Hepatocyte (in vitro differentiated cells): ENCODE data around the gene PPP2R2C. TPM values are rescaled to one million over a fixed set of nuclear protein-coding genes. Genes with fewer than 3 reads are reported as not detected.

Source experiments
- DNase-seq: peaks from one replicate; pipeline ENCODE4 v3.0.0-alpha.2; 2016; ENCODE audit warnings: low spot score
- H2AFZ ChIP-seq: fragments of 200-600 bp; sonication (generic); 2 replicates; pipeline ENCODE4 v1.6.0; 2016; ENCODE audit warnings: antibody characterized with exemption, mild to moderate bottlenecking
- H3K27ac ChIP-seq: fragments of 200-600 bp; sonication (generic); 2 replicates; pipeline ENCODE4 v1.5.1; 2016; ENCODE audit warnings: mild to moderate bottlenecking
- H3K27me3 ChIP-seq: fragments of 200-600 bp; sonication (generic); 2 replicates; pipeline ENCODE4 v1.6.1; 2016
- H3K36me3 ChIP-seq: fragments of 200-600 bp; sonication (generic); replicated peaks from 2 replicates; pipeline ENCODE4 v1.5.1; 2016; ENCODE audit warnings: low read depth; ENCODE audit not compliant: insufficient read depth
- H3K4me1 ChIP-seq: fragments of 200-600 bp; sonication (generic); 2 replicates; pipeline ENCODE4 v1.5.1; 2016; ENCODE audit warnings: mild to moderate bottlenecking, moderate library complexity; ENCODE audit not compliant: insufficient read depth
- H3K4me2 ChIP-seq: fragments of 200-600 bp; sonication (generic); 2 replicates; pipeline ENCODE4 v1.6.0; 2016
- H3K4me3 ChIP-seq: fragments of 200-600 bp; sonication (generic); 2 replicates; pipeline ENCODE4 v1.5.1; 2016; ENCODE audit warnings: mild to moderate bottlenecking
- H3K79me2 ChIP-seq: fragments of 200-600 bp; sonication (generic); 2 replicates; pipeline ENCODE4 v1.6.0; 2017; ENCODE audit warnings: mild to moderate bottlenecking
- H3K9me2 ChIP-seq: fragments of 200-600 bp; sonication (generic); replicated peaks from 2 replicates; pipeline ENCODE4 v1.6.0; 2017; ENCODE audit warnings: mild to moderate bottlenecking; ENCODE audit not compliant: insufficient read depth
- H3K9me3 ChIP-seq: fragments of 200-600 bp; sonication (generic); 2 replicates; pipeline ENCODE4 v1.5.1; 2016; ENCODE audit warnings: low read depth, mild to moderate bottlenecking
- H4K20me1 ChIP-seq: fragments of 200-600 bp; sonication (generic); 2 replicates; pipeline ENCODE4 v1.6.0; 2016; ENCODE audit warnings: mild to moderate bottlenecking; ENCODE audit not compliant: insufficient read depth, poor library complexity, severe bottlenecking
- EZH2 ChIP-seq: fragments of 200-600 bp; sonication (generic); IDR thresholded peaks from 2 replicates; pipeline ENCODE4 v1.6.1; 2016; ENCODE audit warnings: antibody characterized with exemption, mild to moderate bottlenecking, borderline replicate concordance
- EZH2phosphoT487 ChIP-seq: fragments of 200-600 bp; sonication (generic); IDR thresholded peaks from one replicate; pipeline ENCODE4 v1.6.1; 2018; ENCODE audit warnings: antibody characterized with exemption, mild to moderate bottlenecking, low read depth, moderate library complexity; ENCODE audit not compliant: unreplicated experiment, severe bottlenecking
- WGBS: methylation state at CpG from one replicate; pipeline ENCODE4 v1.1.6; 2016; ENCODE audit warnings: low lambda C conversion rate; ENCODE audit errors: missing lambda C conversion rate; 5-methylcytosine and 5-hydroxymethylcytosine counted together
- polyA plus RNA-seq: library from polyadenylated mRNA; unstranded; fragments of >200 nt; fragmentation: Nextera tagmentation; extraction: Ambion mirVana; gene quantifications from 2 replicates; pipeline ENCODE4 v1.2.1, GENCODE V29; 2016
- total RNA-seq: library from RNA; depleted of rRNA; stranded (reverse); fragments of >200 nt; gene quantifications from 2 replicates; pipeline ENCODE4 v1.2.3, GENCODE V29; 2014
- TF ChIP-seq, protein P1 (sequence below): fragments of 200-600 bp; sonication (generic); IDR thresholded peaks from 2 replicates; pipeline ENCODE4 v1.5.1; 2016; ENCODE audit warnings: antibody characterized with exemption, mild to moderate bottlenecking; ENCODE audit not compliant: poor library complexity

PPP2R2C gene
- total and polyA plus RNA-seq, 2 experiments from 2014 or later = 0.35 to 0.67 TPM

DNA sequence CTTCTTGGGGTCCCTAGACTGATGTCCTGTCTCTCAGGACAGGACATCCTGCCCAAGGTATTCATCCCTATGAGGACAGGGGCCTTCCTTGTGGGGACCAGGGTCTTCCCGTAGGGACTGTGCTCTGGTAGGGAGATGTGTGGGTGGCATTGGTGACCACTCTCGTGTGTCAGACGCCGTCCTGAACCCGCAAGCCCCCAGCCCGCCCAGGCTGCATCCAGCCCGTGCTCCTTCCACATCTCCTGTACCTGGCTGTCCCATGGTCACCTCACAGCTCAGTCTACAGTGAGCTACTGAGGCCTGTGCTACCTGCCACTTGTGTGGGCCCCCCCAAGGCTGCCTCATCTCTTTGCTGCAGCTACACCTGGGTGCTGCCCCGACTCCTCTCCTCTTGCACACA lies 178.8 kb downstream of the PPP2R2C start:
- no peaks in the 10 kb centered on the region for H3K36me3 ChIP-seq
- no peak overlapping the region for H3K27ac ChIP-seq
- H4K20me1 ChIP-seq = no peaks in the 10 kb centered on the region
- H3K4me1 ChIP-seq = no peaks in the 10 kb centered on the region
- H3K79me2 ChIP-seq = no peaks in the 10 kb centered on the region
- 84% methylated on average over 8 of the region's 8 CpGs for WGBS
- H3K9me3 ChIP-seq = no peaks in the 10 kb centered on the region
- no peak overlapping the region for H3K4me2 ChIP-seq
- no peak overlapping the region for H3K4me3 ChIP-seq
- H3K27me3 ChIP-seq = no peaks in the 10 kb centered on the region
- no peak for DNase-seq
- TF ChIP-seq EZH2phosphoT487 = no peak
- no peak overlapping the region for H2AFZ ChIP-seq
- H3K9me2 ChIP-seq = no peaks in the 10 kb centered on the region

DNA sequence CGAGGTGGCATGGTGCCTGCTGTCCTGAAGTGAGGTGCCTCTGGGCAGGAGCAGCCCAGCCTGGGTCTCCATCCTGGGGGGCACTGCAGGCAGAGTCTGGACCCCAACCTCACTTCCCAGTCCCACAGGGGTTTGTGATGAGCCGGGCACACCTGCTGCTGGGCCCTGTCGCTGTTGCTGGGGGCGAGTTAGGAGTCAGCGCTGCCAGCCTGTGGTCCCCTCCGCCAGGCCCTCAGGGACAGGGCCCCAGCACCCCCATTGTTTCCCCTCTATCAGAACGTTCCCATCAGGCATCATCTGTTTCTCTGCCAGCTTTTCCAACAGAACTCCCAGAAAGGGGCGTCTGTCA lies 179.3 kb downstream of the PPP2R2C start:
- no peaks in the 10 kb centered on the region for H3K9me2 ChIP-seq
- TF ChIP-seq, protein P1, sequence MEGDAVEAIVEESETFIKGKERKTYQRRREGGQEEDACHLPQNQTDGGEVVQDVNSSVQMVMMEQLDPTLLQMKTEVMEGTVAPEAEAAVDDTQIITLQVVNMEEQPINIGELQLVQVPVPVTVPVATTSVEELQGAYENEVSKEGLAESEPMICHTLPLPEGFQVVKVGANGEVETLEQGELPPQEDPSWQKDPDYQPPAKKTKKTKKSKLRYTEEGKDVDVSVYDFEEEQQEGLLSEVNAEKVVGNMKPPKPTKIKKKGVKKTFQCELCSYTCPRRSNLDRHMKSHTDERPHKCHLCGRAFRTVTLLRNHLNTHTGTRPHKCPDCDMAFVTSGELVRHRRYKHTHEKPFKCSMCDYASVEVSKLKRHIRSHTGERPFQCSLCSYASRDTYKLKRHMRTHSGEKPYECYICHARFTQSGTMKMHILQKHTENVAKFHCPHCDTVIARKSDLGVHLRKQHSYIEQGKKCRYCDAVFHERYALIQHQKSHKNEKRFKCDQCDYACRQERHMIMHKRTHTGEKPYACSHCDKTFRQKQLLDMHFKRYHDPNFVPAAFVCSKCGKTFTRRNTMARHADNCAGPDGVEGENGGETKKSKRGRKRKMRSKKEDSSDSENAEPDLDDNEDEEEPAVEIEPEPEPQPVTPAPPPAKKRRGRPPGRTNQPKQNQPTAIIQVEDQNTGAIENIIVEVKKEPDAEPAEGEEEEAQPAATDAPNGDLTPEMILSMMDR = no peak
- TF ChIP-seq EZH2phosphoT487 (no peak), EZH2 (no peak)
- no peak overlapping the region for H3K4me3 ChIP-seq
- no peak for DNase-seq
- no peaks in the 10 kb centered on the region for H3K9me3 ChIP-seq
- no peaks in the 10 kb centered on the region for H3K79me2 ChIP-seq
- no peak overlapping the region for H2AFZ ChIP-seq
- 93% methylated on average over 7 of the region's 8 CpGs for WGBS
- no peaks in the 10 kb centered on the region for H3K36me3 ChIP-seq
- H3K27ac ChIP-seq = no peak overlapping the region
- H4K20me1 ChIP-seq = no peaks in the 10 kb centered on the region
- no peak overlapping the region for H3K4me2 ChIP-seq
- no peaks in the 10 kb centered on the region for H3K27me3 ChIP-seq
- H3K4me1 ChIP-seq = no peaks in the 10 kb centered on the region

DNA sequence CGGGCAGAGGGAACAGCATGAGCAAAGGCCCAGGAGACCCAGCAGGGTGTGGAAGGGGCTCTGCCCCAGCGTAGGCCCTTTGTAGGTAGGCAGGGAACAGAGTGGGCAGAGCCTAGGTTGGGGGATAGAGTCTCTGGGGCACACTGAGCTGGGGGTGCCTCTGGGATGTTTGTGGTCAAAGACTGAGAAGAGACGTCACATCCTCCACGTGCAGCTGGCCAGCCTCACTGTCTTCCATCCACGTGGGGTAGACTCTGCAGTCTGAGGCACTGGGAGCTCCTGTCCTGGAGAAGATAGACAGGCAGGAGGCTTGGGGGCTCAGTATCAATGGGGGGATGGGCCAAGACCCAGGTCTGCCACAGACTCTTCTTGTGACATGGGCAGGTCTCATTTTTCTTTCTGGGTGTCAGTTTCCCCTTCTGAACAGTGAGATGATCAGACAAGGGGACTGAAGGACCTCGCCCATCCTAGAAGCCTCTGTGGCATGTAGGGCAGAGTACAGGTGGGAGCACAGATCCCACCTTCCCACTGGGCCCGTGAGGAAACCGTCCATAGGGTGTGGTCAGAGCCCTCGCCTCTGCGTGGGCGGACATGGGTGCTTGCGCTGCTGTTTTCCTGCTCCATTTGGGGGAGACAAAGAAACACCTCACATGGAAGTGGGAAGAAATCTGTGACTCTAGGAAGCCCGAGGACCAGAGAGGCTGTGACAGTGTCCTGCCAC lies 179.9 kb downstream of the PPP2R2C start:
- TF ChIP-seq, protein P1 = no peak
- TF ChIP-seq EZH2 = no peak
- TF ChIP-seq EZH2phosphoT487 = no peak
- DNase-seq = no peak
- no peaks in the 10 kb centered on the region for H3K27me3 ChIP-seq
- no peak overlapping the region for H3K27ac ChIP-seq
- WGBS = 92% methylated on average over 12 of the region's 13 CpGs
- H2AFZ ChIP-seq = no peak overlapping the region
- no peaks in the 10 kb centered on the region for H3K9me3 ChIP-seq
- no peaks in the 10 kb centered on the region for H3K79me2 ChIP-seq
- no peak overlapping the region for H3K4me3 ChIP-seq
- H3K9me2 ChIP-seq = no peaks in the 10 kb centered on the region
- H3K4me1 ChIP-seq = no peaks in the 10 kb centered on the region
- H4K20me1 ChIP-seq = no peaks in the 10 kb centered on the region
- no peaks in the 10 kb centered on the region for H3K36me3 ChIP-seq
- H3K4me2 ChIP-seq = no peak overlapping the region

DNA sequence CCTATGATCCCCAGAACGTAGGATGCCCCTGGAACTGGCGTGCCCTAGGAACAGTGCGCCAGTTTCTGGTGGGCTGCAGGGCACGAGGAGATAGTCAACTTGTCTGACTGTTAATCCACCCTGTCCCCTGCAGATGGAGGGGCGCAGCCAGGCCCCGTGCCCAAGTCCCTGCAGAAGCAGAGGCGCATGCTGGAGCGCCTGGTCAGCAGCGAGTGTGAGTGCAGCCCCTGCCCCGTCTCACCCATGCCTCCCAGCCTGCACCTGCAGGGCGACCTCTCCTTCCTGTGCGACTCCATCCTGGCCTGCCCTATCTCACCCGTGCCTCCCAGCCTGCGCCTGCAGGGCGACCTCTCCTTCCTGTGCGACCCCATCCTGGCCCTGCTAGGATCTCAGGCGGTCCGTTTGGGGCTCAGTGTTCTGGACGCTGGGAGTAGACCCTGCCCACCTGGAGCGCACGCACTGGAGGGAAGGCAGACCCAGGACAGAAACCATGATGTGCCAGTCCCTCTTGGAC lies 180.6 kb downstream of the PPP2R2C start:
- Histone ChIP-seq H3K9me3 (no peaks in the 10 kb centered on the region), H3K4me1 (no peaks in the 10 kb centered on the region), H2AFZ (no peak overlapping the region), H3K4me3 (no peak overlapping the region), H3K79me2 (no peaks in the 10 kb centered on the region), H3K4me2 (no peak overlapping the region), H3K36me3 (no peaks in the 10 kb centered on the region), H3K27me3 (no peaks in the 10 kb centered on the region), H3K9me2 (no peaks in the 10 kb centered on the region), H3K27ac (no peak overlapping the region), H4K20me1 (no peaks in the 10 kb centered on the region)
- DNase-seq = no peak
- WGBS = 89% methylated on average over 20 of the region's 21 CpGs
- TF ChIP-seq EZH2 = no peak
- TF ChIP-seq EZH2phosphoT487 = no peak
- TF ChIP-seq, protein P1 = no peak
